GM19025 (cell line): Measurements from ENCODE around the gene CYP4F11.
"Not testable (repeated sequence)": the region's sequence is repeated elsewhere in the genome, so short reads cannot be mapped to it uniquely, and the experiment has no call there.

ENCODE experiments used
- ATAC-seq: cut with Tn5 transposase; IDR thresholded peaks from one replicate; pipeline ENCODE4 v1.9.1; 2021; ENCODE audit warnings: mild to moderate bottlenecking, low read depth, moderate library complexity; ENCODE audit not compliant: unreplicated experiment

The CYP4F11 gene

DNA sequence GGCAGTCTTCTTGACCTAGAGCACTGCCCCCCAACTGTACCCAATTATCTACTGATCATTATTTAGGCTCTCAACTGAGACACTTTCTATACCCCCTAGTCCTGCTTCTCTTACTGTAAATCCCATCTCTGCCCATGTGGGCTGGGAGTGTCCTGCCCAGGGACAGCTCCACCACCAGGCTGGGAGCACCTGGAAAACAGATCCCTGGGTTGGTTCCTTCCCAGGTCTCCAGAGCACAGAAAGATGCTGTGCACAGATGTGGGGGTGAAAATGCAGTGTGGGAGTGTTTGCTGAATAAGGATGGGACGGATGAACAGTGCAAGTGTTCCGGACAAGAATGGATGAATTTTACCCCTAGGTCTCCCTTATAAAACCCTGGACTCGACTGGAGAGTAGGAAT is 49.2 kb downstream of the CYP4F11 start:
- ATAC-seq = no peak

DNA sequence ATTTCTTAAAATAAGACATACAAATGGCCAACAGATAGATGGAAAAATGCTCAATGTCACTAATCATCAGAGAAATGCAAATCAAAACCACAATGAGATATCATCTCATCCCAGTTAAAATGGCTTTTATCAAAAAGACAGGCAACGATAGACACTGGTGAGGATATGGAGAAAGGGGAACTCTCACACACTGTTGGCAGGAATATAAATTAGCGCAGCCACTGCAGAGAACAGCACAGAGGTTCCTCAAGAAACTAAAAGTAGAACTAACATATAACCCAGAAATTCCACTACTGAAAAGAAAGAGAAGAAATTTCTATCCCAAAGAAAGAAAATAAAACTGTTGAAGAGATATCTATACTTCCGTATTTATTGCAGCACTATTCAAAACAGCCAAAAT is 51.0 kb downstream of the CYP4F11 start:
- not testable (repeated sequence) for ATAC-seq

DNA sequence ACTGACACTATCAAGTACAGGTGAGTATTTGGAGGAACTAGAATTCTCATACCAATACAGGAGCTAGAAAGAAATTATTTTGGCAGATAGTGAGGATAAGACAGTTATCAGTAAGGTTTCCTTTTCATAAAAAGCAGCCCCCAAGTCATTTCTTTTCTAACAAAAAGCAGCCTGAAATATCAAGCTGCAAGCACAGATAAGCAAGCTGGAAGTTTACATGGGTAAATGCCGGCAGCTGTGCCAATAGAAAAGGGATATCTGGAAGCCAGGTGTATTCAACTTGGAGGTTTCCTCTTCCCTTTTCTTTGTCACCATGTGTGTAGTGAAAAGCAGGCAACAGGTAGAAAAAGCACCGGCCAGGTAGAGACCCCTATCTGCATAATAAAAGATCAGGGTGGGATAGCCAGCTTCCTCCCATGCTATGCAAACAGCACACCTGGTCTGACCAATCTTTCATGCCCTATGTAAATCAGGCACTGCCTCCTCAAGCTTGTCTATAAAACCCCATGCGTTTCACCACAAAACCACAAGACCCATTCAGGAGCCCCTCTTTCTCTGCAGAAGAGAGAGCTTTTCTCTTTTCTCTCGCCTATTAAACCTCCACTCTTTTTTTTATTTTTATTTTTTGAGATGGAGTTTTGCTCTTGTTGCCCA is 59.4 kb downstream of the CYP4F11 start:
- no peak for ATAC-seq

DNA sequence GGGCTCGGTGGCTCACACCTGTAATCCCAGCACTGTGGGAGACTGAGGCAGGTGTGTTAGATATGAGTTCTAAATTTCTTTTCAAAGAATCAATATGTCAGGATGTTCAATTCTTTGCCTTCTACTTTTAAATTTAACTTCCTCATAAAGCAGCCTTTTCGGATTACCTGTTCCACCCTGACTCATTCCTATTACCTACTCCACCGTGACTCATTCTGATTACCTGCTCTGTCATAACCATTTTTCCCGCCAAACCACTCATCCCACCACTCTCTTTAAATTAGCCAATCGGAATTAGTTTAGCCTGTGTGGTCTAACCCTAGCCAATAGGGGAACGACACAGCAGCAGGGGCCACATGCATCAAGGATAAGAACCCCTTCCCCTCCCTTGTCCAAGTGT is 60.6 kb downstream of the CYP4F11 start:
- not testable (repeated sequence) for ATAC-seq

DNA sequence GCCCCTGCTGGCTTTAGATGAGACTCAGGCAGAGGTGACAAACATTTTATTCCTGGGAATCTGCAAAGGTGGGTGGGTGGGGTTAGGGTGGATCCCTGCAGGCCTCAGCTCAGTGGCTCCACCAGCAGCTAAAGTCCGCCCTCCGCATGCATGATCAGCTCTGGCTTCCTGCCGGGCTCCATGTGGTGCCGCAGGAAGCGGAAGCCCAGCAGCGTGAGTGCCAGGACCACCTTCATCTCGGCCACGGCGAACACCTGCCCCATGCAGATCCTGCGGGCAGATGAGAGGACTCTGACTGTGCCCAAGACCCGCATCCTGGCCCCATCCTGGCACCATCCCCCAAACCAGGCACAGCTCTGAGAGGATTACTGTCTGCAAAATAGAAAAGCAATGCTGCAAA is 62.8 kb downstream of the CYP4F11 start:
- ATAC-seq = no peak

DNA sequence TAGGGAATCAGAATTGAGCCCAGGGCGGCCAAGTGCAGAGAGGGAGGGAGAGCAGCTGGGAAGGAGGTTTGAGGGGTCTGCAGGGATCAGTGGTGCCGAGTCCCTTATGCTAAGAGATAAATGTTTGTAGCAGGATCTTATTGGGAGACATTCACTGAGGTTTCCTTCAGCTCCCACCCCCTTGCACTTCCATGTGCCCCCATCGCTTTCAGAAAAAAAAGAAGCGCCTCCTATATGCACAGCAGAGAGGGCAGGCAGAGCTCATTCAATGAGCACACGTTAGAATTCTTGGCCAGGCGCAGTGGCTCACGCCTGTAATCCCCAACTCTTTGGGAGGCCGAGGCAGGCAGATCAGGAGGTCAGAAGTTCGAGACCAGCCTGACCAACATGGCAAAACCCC is 64.5 kb downstream of the CYP4F11 start:
- ATAC-seq = no peak

DNA sequence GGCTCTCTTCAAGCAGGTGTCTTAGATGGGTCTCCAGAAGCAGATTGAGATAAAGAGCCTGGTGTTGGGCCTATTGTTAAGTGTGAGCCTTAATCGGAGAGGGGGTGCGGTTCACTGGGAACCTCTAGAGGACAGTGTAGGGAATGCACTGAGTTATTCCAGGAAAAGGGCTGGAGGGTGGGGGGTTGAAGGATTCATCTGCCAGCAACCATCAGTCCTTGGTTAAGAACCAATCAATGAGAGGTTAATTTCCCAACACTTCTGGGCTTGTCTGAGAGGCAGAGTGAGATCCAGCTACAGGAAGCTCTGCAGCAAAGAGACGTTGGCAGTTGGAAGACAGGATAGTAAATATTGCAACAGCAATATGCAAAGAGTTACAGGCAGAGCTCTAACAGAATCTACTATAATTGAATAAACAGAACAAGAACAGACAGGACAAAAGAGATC is 65.2 kb downstream of the CYP4F11 start:
- no peak for ATAC-seq

DNA sequence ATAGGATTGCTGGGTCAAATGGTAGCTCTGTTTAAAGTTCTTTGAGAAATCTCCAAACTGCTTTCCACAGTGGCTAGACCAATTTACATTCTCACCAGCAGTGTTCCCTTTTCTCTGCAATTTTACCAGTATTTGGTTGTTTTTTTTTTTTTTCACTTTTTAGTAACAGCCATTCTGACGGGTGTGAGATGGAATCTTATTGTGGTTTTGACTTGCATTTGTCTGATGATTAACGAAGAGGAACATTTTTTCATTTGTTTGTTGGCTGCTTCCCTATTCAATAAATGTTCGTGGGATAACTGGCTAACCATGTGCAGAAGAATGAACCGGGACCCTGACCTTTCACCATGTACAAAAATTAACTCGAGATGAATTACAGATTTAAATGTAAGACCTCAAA is 67.7 kb downstream of the CYP4F11 start:
- no peak for ATAC-seq

DNA sequence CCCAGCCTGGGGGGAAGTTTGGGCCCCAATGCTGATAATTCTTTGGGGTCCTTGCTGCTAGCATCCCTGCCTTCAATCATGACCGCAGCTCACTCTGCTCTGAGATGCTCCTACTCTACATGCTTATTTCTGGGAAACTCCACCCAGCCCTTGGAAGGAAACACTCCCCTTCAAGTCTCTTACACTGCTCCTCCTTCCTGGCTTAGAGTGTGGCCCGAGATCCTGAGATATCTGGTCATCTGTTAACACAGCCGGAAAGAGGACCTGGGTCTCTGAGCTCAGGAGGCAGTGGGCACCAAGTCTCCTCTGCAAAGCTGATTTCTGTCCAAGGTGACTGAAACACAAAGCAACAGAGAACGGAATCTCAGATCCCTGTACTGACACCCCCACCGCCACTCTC is 69.5 kb downstream of the CYP4F11 start:
- ATAC-seq = no peak

DNA sequence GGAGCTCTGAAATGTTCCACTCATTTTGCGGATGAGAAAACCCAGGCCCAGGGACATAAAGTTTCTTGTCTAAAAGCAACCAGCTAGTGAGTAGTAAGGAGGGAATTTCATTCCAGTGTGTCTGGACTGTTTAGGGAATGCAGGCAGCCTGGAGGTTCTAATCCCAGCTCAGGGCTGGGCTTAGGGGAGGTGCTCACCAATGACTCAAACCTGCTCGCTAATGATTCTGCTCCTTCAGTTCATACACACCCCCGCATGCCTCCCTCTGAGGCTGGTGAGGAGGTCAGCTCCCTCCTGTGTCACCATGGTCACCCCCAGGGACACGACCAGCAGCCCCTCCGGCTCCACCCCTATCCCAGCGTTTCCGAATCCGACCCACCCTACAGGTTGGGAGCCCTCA is 71.1 kb downstream of the CYP4F11 start:
- no peak for ATAC-seq

DNA sequence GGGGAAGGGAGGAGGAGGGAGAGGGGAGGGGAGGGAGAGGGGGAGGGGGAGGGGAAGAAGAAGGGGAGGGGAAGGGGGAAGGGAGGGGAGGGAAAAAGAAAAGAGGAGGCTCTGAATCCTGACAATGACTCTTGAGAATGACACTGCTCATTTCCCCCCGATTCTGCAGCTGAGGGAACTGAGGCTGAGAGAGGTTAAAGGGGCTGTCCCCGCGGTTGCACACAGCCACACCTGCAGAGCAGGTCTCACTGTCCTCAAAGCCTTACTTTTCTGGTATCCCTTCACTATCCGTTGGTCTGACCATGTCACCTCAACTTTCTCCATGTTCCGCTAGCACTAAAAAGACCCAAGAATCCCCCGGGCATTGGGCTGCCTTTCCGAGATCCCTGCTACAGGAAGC is 71.9 kb downstream of the CYP4F11 start:
- ATAC-seq = no peak
